Fibroblast of pulmonary artery (primary cell): Measurements from ENCODE around the gene HEXIM2.

Source experiments
- DNase-seq: peaks from one replicate; pipeline ENCODE4 v3.0.0-alpha.2; 2010; ENCODE audit warnings: low read depth
- H3K4me3 ChIP-seq: replicated peaks from 2 replicates; pipeline ENCODE4 v1.5.1; 2011; ENCODE audit warnings: low read depth, mild to moderate bottlenecking, control low read depth, low read length, moderate library complexity
- CTCF ChIP-seq: IDR thresholded peaks from 2 replicates; pipeline ENCODE4 v1.5.1; 2011; ENCODE audit warnings: mild to moderate bottlenecking, control low read depth, low read length, inconsistent platforms; ENCODE audit errors: missing control alignments

Gene HEXIM2

GRCh38 chr17:45160447-45161287 lies 1.0 kb upstream of the HEXIM2 start:
- peak; percentile 65 for DNase-seq
- H3K4me3 ChIP-seq = peak overlapping the region; percentile 98
- no peak for TF ChIP-seq CTCF

GRCh38 chr17:45162025-45162687 lies 481 bp downstream of the HEXIM2 start:
- no peak for TF ChIP-seq CTCF
- H3K4me3 ChIP-seq = peak overlapping the region; percentile 41
- DNase-seq = no peak

- DNase-seq = no peak
- H3K4me3 ChIP-seq = no peak overlapping the region
- no peak for TF ChIP-seq CTCF
Measured at GRCh38 chr17:45164734-45165269, 3.1 kb downstream of the HEXIM2 start.

DNA sequence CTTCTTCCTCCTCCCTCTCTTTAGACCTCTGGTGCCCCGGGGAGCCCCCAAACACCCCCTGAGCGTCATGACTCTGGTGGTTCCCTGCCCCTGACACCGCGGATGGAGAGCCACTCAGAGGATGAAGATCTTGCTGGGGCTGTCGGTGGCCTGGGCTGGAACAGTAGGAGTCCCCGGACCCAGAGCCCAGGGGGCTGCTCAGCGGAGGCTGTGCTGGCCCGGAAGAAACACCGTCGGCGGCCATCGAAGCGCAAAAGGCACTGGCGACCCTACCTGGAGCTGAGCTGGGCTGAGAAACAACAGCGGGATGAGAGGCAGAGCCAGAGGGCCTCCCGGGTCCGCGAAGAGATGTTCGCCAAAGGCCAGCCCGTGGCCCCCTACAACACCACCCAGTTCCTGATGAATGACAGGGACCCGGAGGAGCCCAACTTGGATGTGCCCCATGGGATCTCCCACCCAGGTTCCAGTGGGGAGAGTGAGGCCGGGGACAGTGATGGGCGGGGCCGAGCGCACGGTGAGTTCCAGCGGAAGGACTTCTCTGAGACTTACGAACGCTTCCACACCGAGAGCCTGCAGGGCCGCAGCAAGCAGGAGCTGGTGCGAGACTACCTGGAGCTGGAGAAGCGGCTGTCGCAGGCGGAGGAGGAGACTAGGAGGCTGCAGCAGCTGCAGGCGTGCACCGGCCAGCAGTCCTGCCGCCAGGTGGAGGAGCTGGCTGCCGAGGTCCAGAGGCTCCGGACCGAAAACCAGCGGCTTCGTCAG lies 7.5 kb downstream of the HEXIM2 start:
- no peak overlapping the region for H3K4me3 ChIP-seq
- no peak for TF ChIP-seq CTCF
- DNase-seq = no peak

GRCh38 chr17:45170280-45170930 lies 8.7 kb downstream of the HEXIM2 start:
- no peak for TF ChIP-seq CTCF
- no peak for DNase-seq
- no peak overlapping the region for H3K4me3 ChIP-seq

GRCh38 chr17:45170931-45171337 lies 9.3 kb downstream of the HEXIM2 start:
- no peak for TF ChIP-seq CTCF
- no peak overlapping the region for H3K4me3 ChIP-seq
- peak; percentile 76 for DNase-seq
